Measurements from ENCODE around the gene NTNG2.

The NTNG2 gene

GRCh38 chr9:132207839-132208615 is 46.2 kb downstream of the NTNG2 start:
- no peak for DNase-seq

GRCh38 chr9:132209228-132209627 is 47.4 kb downstream of the NTNG2 start:
- DNase-seq = no peak

- DNase-seq = no peak
These were observed 48.8 kb downstream of the NTNG2 start for GRCh38 chr9:132210472-132211145.

GRCh38 chr9:132211570-132211969 is 49.7 kb downstream of the NTNG2 start:
- no peak for DNase-seq

- DNase-seq = no peak
These were observed 52.3 kb downstream of the NTNG2 start for GRCh38 chr9:132214027-132214622.

GRCh38 chr9:132216861-132217619 is 55.2 kb downstream of the NTNG2 start:
- no peak for DNase-seq

- no peak for DNase-seq
These were observed 56.4 kb downstream of the NTNG2 start for GRCh38 chr9:132218208-132218607.

- DNase-seq = no peak
These were observed 60.1 kb downstream of the NTNG2 start for GRCh38 chr9:132221941-132222340.

- no peak for DNase-seq
These were observed 62.8 kb downstream of the NTNG2 start for GRCh38 chr9:132224645-132225044.

- no peak for DNase-seq
These were observed 64.9 kb downstream of the NTNG2 start for GRCh38 chr9:132226571-132227430.

- DNase-seq = no peak
These were observed 66.2 kb downstream of the NTNG2 start for GRCh38 chr9:132228062-132228461.

GRCh38 chr9:132230605-132231004 is 68.7 kb downstream of the NTNG2 start:
- no peak for DNase-seq

GRCh38 chr9:132231019-132231701 is 69.3 kb downstream of the NTNG2 start:
- DNase-seq = no peak

- DNase-seq = no peak
These were observed 70.7 kb downstream of the NTNG2 start for GRCh38 chr9:132232522-132232921.

- DNase-seq = no peak
These were observed 71.3 kb downstream of the NTNG2 start for GRCh38 chr9:132233138-132233537.

GRCh38 chr9:132234535-132234934 is 72.7 kb downstream of the NTNG2 start:
- no peak for DNase-seq

- DNase-seq = no peak
These were observed 73.3 kb downstream of the NTNG2 start for GRCh38 chr9:132235125-132235524.

- DNase-seq = peak; percentile 92
These were observed 74.2 kb downstream of the NTNG2 start for GRCh38 chr9:132235894-132236661.

- DNase-seq = no peak
These were observed 74.9 kb downstream of the NTNG2 start for GRCh38 chr9:132236662-132237311.

GRCh38 chr9:132237481-132237880 is 75.6 kb downstream of the NTNG2 start:
- no peak for DNase-seq
